HG02973 (cell line): Measurements from ENCODE around the gene DLX2.

Experiments used
- ATAC-seq: cut with Tn5 transposase; IDR thresholded peaks from one replicate; pipeline ENCODE4 v1.9.1; 2021; ENCODE audit warnings: moderate library complexity; ENCODE audit not compliant: unreplicated experiment

DLX2 gene

GRCh38 chr2:172094294-172095145 is 8.2 kb downstream of the DLX2 start:
- ATAC-seq, result no peak

DNA sequence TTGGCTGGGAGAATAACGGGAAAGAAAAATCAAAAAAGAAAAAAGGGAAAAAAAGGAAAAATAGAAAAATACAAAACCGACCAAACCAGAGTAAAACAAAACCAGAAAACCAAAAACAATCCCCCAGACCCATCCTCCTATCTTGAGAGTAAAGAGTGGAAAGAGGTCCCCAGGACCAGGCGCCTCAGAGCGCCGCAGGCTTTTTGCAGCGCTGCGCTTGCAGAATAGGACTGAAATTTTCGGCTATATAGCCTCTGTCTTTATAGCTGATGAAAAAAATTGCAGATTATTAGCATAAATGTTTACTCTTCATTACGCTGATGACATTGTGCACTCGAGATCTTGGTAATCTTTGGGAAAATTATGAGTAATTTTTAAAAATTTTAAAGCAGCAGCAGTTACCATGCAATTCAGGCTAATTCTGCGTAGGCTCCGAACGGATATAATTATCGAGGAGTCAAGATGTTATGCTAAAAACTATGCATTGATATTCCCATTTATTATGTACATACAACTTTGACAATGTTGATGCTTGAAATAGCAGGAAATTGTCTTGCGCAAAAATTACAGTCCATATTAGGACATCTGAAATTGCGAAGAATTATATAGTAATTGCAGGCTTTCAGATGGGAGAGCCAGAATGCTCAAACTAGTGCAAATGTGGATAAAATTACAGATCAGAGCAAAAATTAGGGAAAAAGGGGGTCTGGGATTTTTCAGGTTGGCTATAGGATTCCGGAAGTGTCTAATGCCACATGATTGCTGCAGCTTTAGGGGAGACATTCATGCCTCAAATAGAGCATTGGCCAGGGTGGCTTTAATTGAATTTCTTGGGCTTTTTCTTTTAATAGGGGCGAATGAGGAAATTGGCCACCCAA is 9.0 kb downstream of the DLX2 start:
- ATAC-seq, result no peak

- ATAC-seq, result no peak
Measured at GRCh38 chr2:172092716-172093415, 9.8 kb downstream of the DLX2 start.

- ATAC-seq, result no peak
Measured at GRCh38 chr2:172091761-172092566, 10.7 kb downstream of the DLX2 start.

- no peak for ATAC-seq
Measured at GRCh38 chr2:172091000-172091641, 11.6 kb downstream of the DLX2 start.

DNA sequence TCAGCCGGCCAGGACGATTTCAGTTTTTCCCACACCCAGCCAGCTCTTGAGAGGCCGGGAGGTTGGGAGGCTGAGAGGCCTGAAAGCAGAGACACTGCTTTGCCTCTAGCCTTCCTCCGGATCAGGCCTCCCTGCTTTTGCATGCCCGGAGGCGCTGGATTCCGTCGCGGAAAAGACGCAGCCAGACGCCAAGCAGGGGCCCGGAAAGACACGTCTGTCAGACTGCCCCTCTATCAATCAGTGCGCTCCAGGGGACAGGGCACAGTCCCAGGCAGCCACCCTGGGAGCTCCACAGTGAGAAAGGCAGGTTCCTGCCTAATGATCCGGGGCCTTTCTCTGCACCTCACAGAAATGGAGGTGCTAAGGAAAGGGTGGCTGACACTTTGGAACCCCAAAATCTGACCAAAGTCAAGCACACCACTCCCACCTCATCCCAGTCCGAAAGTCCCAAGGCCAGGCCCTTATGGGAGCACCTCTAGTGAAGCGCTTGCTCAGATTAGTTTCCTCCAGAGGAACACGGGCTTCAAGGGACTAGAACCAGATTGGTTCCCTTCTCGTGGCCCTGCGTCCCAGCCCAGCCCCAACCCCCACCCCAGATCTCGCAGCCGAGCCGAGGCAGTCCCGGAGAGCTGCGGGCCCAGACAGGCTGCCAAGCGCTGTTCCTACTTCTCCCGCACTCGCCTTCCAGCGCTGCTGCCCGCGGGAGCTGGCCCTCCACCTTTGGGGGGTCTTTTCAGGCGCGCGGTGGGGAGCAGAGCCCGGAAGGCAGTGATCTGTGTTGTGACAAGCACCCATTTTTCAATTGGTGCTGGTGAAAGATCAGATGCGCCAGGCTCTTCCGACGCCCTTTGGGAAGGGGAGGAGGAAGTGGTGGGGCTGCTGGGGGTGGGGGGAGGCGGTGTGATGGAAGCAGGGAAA is 12.4 kb downstream of the DLX2 start:
- no peak for ATAC-seq

- no peak for ATAC-seq
Measured at GRCh38 chr2:172089633-172090032, 13.1 kb downstream of the DLX2 start.

DNA sequence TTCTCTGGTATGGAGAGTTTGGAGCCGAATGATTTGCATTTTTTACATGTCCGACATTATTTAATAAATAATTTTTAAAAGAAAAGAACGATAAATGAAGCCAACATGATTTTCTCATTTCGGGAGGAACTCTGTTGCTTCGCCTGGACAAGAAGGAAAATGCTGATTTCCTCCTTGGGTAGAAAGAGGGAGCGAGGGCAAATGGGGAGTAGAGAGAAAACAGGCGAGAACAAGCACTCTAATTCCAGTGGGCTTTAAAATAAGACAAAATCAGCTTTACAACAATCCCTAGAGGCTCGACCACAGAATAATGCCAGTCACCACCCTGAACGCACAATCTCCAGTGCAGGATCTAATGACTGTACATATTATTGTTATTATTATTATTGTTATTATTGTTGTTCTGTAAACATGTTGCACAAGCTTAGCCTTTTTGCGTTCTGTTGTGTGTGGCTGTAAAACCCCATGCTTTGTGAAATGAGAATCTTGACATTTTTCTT is 13.6 kb downstream of the DLX2 start:
- ATAC-seq, result no peak

- no peak for ATAC-seq
Measured at GRCh38 chr2:172088245-172089004, 14.3 kb downstream of the DLX2 start.

- ATAC-seq, result no peak
Measured at GRCh38 chr2:172087780-172088244, 14.9 kb downstream of the DLX2 start.

GRCh38 chr2:172087207-172087779 is 15.4 kb downstream of the DLX2 start:
- no peak for ATAC-seq

GRCh38 chr2:172086241-172087206 is 16.2 kb downstream of the DLX2 start:
- peak; percentile 40 for ATAC-seq

- peak; percentile 4 for ATAC-seq
Measured at GRCh38 chr2:172085460-172086159, 17.1 kb downstream of the DLX2 start, which contains the start of gene DLX1. Gene DLX1, plus strand, starts transcription at chr2:172085507. Its CDS starts 171 bp downstream, at chr2:172085678.

GRCh38 chr2:172084645-172085459 is 17.8 kb downstream of the DLX2 start:
- ATAC-seq, result peak; percentile 76

DNA sequence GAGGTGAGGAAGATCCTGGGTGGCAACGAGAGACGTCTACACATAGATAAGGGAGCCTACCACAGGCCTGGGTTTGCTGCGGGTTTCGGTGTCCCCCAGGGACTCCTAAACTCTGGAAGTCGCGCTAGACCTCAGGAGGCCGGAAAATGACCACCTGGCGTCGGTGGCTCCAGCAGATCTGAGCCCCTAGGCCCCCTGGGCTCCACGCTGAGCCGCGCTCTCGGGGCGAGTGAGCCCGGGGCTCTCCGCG is 18.4 kb downstream of the DLX2 start:
- peak; percentile 7 for ATAC-seq
